OCI-LY1 (cell line): Measurements from ENCODE around the gene MFNG.

Source experiments
- H2AFZ ChIP-seq: fragments of 200-600 bp; sonication (generic), shearing (Covaris generic); 2 replicates; pipeline ENCODE4 v1.6.0; 2014; ENCODE audit warnings: antibody characterized with exemption, mild to moderate bottlenecking, low read length
- H3F3A ChIP-seq: fragments of 200-600 bp; sonication (generic), shearing (Covaris generic); 2 replicates; pipeline ENCODE4 v1.6.0; 2014; ENCODE audit warnings: mild to moderate bottlenecking, antibody characterized with exemption, low read length, moderate library complexity; ENCODE audit not compliant: insufficient read depth
- H3K27ac ChIP-seq: fragments of 200-600 bp; sonication (generic); 2 replicates; pipeline ENCODE4 v1.5.1; 2014; ENCODE audit warnings: low read length, mixed run types, mild to moderate bottlenecking, low read depth; ENCODE audit not compliant: poor library complexity, severe bottlenecking
- H3K27me3 ChIP-seq: fragments of 200-600 bp; sonication (generic); 2 replicates; pipeline ENCODE4 v1.6.0; 2014; ENCODE audit warnings: antibody characterized with exemption, mild to moderate bottlenecking, low read length, moderate library complexity; ENCODE audit not compliant: insufficient read depth
- H3K36me3 ChIP-seq: fragments of 200-600 bp; sonication (generic); 2 replicates; pipeline ENCODE4 v1.6.1; 2014; ENCODE audit warnings: mild to moderate bottlenecking, antibody characterized with exemption, low read length, moderate library complexity, mixed read lengths; ENCODE audit not compliant: insufficient read depth
- H3K4me1 ChIP-seq: fragments of 200-600 bp; sonication (generic); 2 replicates; pipeline ENCODE4 v1.5.1; 2014; ENCODE audit warnings: mild to moderate bottlenecking, low read length, moderate library complexity; ENCODE audit not compliant: insufficient read depth, severe bottlenecking
- H3K4me2 ChIP-seq: fragments of 200-600 bp; sonication (generic), shearing (Covaris generic); 2 replicates; pipeline ENCODE4 v1.6.1; 2014; ENCODE audit warnings: low read length
- H3K4me3 ChIP-seq: fragments of 200-600 bp; sonication (generic); 2 replicates; pipeline ENCODE4 v1.5.1; 2014; ENCODE audit warnings: low read length, low read depth, mild to moderate bottlenecking, mixed read lengths; ENCODE audit not compliant: poor library complexity, severe bottlenecking
- H3K79me2 ChIP-seq: fragments of 200-600 bp; shearing (Covaris generic); 2 replicates; pipeline ENCODE4 v1.6.1; 2016; ENCODE audit warnings: mixed run types, low read length, mixed read lengths; ENCODE audit not compliant: insufficient read depth
- H3K9ac ChIP-seq: fragments of 200-600 bp; sonication (generic), shearing (Covaris generic); 2 replicates; pipeline ENCODE4 v1.6.1; 2014; ENCODE audit warnings: mild to moderate bottlenecking, low read length, mixed read lengths
- H3K9me2 ChIP-seq: fragments of 200-600 bp; sonication (generic), shearing (Covaris generic); 2 replicates; pipeline ENCODE4 v1.6.1; 2014; ENCODE audit warnings: low read depth, mild to moderate bottlenecking, low read length, mixed read lengths
- H3K9me3 ChIP-seq: fragments of 200-600 bp; shearing (Covaris generic); 2 replicates; pipeline ENCODE4 v1.6.1; 2014; ENCODE audit warnings: low read length, mixed read lengths
- H4K20me1 ChIP-seq: fragments of 200-600 bp; sonication (generic), shearing (Covaris generic); 2 replicates; pipeline ENCODE4 v1.6.0; 2016; ENCODE audit warnings: mild to moderate bottlenecking, low read length; ENCODE audit not compliant: insufficient read depth
- EZH2 ChIP-seq: fragments of 200-600 bp; sonication (generic), shearing (Covaris generic); IDR thresholded peaks from 2 replicates; pipeline ENCODE4 v1.8.0; 2017; ENCODE audit warnings: borderline replicate concordance, mixed run types, mild to moderate bottlenecking, antibody characterized with exemption, low read length, moderate library complexity, mixed read lengths
- TF ChIP-seq, protein P1 (sequence below): fragments of 200-600 bp; sonication (generic), shearing (Covaris generic); IDR thresholded peaks from 2 replicates; pipeline ENCODE4 v1.5.1; 2017; ENCODE audit warnings: mild to moderate bottlenecking, antibody characterized with exemption, low read length, moderate library complexity, mixed read lengths

MFNG gene

GRCh38 chr22:37486224-37486845 lies at the start of gene MFNG:
TSS of gene MFNG (minus strand) at chr22:37486384. CDS start at chr22:37486177, 207 bp downstream.
- TF ChIP-seq, protein P1, sequence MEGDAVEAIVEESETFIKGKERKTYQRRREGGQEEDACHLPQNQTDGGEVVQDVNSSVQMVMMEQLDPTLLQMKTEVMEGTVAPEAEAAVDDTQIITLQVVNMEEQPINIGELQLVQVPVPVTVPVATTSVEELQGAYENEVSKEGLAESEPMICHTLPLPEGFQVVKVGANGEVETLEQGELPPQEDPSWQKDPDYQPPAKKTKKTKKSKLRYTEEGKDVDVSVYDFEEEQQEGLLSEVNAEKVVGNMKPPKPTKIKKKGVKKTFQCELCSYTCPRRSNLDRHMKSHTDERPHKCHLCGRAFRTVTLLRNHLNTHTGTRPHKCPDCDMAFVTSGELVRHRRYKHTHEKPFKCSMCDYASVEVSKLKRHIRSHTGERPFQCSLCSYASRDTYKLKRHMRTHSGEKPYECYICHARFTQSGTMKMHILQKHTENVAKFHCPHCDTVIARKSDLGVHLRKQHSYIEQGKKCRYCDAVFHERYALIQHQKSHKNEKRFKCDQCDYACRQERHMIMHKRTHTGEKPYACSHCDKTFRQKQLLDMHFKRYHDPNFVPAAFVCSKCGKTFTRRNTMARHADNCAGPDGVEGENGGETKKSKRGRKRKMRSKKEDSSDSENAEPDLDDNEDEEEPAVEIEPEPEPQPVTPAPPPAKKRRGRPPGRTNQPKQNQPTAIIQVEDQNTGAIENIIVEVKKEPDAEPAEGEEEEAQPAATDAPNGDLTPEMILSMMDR, result no peak
- no peak for TF ChIP-seq EZH2
- Histone ChIP-seq H3K4me3 (peak within 1 kb of the TSS; percentile 87), H2AFZ (no peak within 1 kb of the TSS), H3K27me3 (no peaks in the 10 kb centered on the region), H3K4me2 (peak within 1 kb of the TSS; percentile 91), H3K9ac (peak within 1 kb of the TSS; percentile 97), H4K20me1 (no peaks in the 10 kb centered on the region), H3F3A (no peaks in the 10 kb centered on the region), H3K9me2 (no peaks in the 10 kb centered on the region), H3K9me3 (no peaks in the 10 kb centered on the region), H3K36me3 (peaks cover 12% of the 10 kb centered on the region; the same call in 1 of the 2 replicates), H3K79me2 (peaks cover 41% of the 10 kb centered on the region), H3K4me1 (peaks cover 53% of the 10 kb centered on the region), H3K27ac (peak within 1 kb of the TSS; percentile 95)

DNA sequence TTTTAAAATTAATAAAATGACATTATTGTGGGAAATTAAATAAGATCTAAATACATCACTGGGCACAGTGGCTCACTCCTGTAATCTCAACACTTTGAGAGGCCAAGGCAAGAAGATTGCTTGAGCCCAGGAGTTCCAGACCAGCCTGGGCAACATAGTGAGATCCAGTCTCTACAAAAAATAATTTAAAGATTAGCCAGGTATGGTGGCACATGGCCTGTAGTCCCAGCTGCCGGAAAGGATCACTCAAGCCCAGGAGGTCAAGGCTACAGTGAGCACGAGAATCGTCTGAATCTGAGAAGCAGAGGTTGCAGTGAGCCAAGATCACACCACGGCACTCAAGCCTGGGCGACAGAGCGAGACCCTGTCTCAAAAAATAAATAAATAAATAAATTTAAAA lies 49.0 kb upstream of the MFNG start:
- no peak overlapping the region for H3K27ac ChIP-seq
- TF ChIP-seq EZH2, result no peak
- TF ChIP-seq, protein P1, result no peak
- no peak overlapping the region for H2AFZ ChIP-seq
- no peak overlapping the region for H3K9ac ChIP-seq
- H3F3A ChIP-seq, result no peaks in the 10 kb centered on the region
- no peaks in the 10 kb centered on the region; the same call in 1 of the 2 replicates for H3K27me3 ChIP-seq
- no peaks in the 10 kb centered on the region for H3K9me3 ChIP-seq
- H3K36me3 ChIP-seq, result no peaks in the 10 kb centered on the region
- no peaks in the 10 kb centered on the region for H3K4me1 ChIP-seq
- no peak overlapping the region for H3K4me3 ChIP-seq
- H3K9me2 ChIP-seq, result no peaks in the 10 kb centered on the region
- H3K79me2 ChIP-seq, result no peaks in the 10 kb centered on the region
- no peaks in the 10 kb centered on the region for H4K20me1 ChIP-seq
- no peak overlapping the region for H3K4me2 ChIP-seq

DNA sequence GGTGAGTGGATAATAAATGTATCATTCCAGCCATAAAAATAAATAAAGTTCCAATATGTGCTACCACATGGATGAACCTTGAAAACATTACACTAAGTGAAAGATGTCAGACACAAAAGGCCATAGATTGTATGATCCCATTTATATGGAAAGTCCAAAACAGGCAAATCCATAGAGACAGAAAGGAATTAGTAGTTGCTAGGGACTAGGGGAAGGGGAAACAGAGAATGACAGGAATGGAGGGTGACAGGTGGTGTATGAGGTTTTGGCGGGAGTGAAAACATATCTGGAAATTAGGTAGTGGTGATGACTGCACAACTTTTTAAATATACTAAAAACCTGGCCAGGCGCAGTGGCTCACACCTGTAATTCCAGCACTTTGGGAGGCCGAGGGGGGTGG lies 48.3 kb upstream of the MFNG start:
- H3K27me3 ChIP-seq, result no peaks in the 10 kb centered on the region; the same call in 1 of the 2 replicates
- H3K79me2 ChIP-seq, result no peaks in the 10 kb centered on the region
- H2AFZ ChIP-seq, result no peak overlapping the region
- no peak overlapping the region for H3K9ac ChIP-seq
- no peak overlapping the region for H3K27ac ChIP-seq
- no peak overlapping the region for H3K4me3 ChIP-seq
- H3K4me1 ChIP-seq, result no peaks in the 10 kb centered on the region
- H3K9me3 ChIP-seq, result no peaks in the 10 kb centered on the region
- H3K9me2 ChIP-seq, result no peaks in the 10 kb centered on the region
- H3K4me2 ChIP-seq, result no peak overlapping the region
- H3F3A ChIP-seq, result no peaks in the 10 kb centered on the region
- TF ChIP-seq, protein P1, result no peak
- TF ChIP-seq EZH2, result no peak
- no peaks in the 10 kb centered on the region for H3K36me3 ChIP-seq
- no peaks in the 10 kb centered on the region for H4K20me1 ChIP-seq
